Endodermal cell (in vitro differentiated cells): ENCODE measurements around the gene DNMT3A. TPM values are rescaled to one million over a fixed set of nuclear protein-coding genes. Genes with fewer than 3 reads are reported as not detected.
A peak's percentile ranks its signal among the peaks of the same experiment; 100 is the strongest.

Experiments
- DNase-seq: peaks from one replicate; pipeline ENCODE4 v3.0.0-alpha.2; 2017
- H3K27ac ChIP-seq: 2 replicates; pipeline ENCODE4 v1.5.1; 2013; ENCODE audit warnings: mild to moderate bottlenecking, low read depth, low read length, moderate library complexity
- H3K27me3 ChIP-seq: 2 replicates; pipeline ENCODE4 v1.6.1; 2013; ENCODE audit warnings: mild to moderate bottlenecking, low read length, moderate library complexity; ENCODE audit not compliant: insufficient read depth, control insufficient read depth, poor library complexity, severe bottlenecking
- H3K36me3 ChIP-seq: 2 replicates; pipeline ENCODE4 v1.7.0; 2013; ENCODE audit warnings: mild to moderate bottlenecking, low read length, moderate library complexity; ENCODE audit not compliant: control insufficient read depth, insufficient read depth
- H3K4me1 ChIP-seq: one replicate; pipeline ENCODE4 v1.7.0; 2013; ENCODE audit warnings: low read length; ENCODE audit not compliant: control insufficient read depth, insufficient read depth
- H3K4me3 ChIP-seq: 2 replicates; pipeline ENCODE4 v1.5.1; 2013; ENCODE audit warnings: mild to moderate bottlenecking, low read length, moderate library complexity
- H3K9ac ChIP-seq: 2 replicates; pipeline ENCODE4 v1.6.1; 2013; ENCODE audit warnings: mild to moderate bottlenecking, low read length, moderate library complexity; ENCODE audit not compliant: poor library complexity, severe bottlenecking; ENCODE audit errors: extremely low read depth
- H3K9me3 ChIP-seq: 2 replicates; pipeline ENCODE4 v1.6.1; 2013; ENCODE audit warnings: mild to moderate bottlenecking, low read length, moderate library complexity; ENCODE audit not compliant: control insufficient read depth
- H3K27ac Mint-ChIP-seq: 2 replicates; pipeline ENCODE4 v1.8.0; 2020; ENCODE audit warnings: mixed read lengths
- H3K27me3 Mint-ChIP-seq: 2 replicates; pipeline ENCODE4 v1.8.0; 2021; ENCODE audit warnings: mild to moderate bottlenecking, mixed read lengths; ENCODE audit not compliant: insufficient read depth
- H3K36me3 Mint-ChIP-seq: 2 replicates; pipeline ENCODE4 v1.8.0; 2020; ENCODE audit warnings: low read depth, mixed read lengths
- H3K4me1 Mint-ChIP-seq: 2 replicates; pipeline ENCODE4 v1.8.0; 2020; ENCODE audit warnings: mixed read lengths
- H3K4me3 Mint-ChIP-seq: 2 replicates; pipeline ENCODE4 v1.8.0; 2020; ENCODE audit warnings: mild to moderate bottlenecking, moderate library complexity, mixed read lengths
- H3K9me3 Mint-ChIP-seq: 2 replicates; pipeline ENCODE4 v1.8.0; 2020; ENCODE audit warnings: mild to moderate bottlenecking, mixed read lengths
- CTCF ChIP-seq: fragments of 200-600 bp; sonication (generic); conservative IDR thresholded peaks from 2 replicates; pipeline ENCODE4 v1.5.0; 2021; ENCODE audit warnings: antibody characterized with exemption, mild to moderate bottlenecking
- WGBS, 2 experiments: methylation state at CpG; one replicate each; pipeline versions ENCODE4 v1.1.5 to v1.1.7; 2013; ENCODE audit warnings: missing lambda C conversion rate in 2 of 2, mixed read lengths in 1 of 2; ENCODE audit not compliant: insufficient coverage in 1 of 2, insufficient read length in 1 of 2; 5-methylcytosine and 5-hydroxymethylcytosine counted together
- total RNA-seq, 2 donors: library from RNA; stranded (reverse); fragmentation: NEBNext Ultra II Directional in 1 of 2; extraction: Animal tissue kit (Norgen Biotek cat#: 25700) in 1 of 2; gene quantifications; 2 replicates in 1 of 2; 3 replicates in 1 of 2; pipeline ENCODE4 v1.2.1, GENCODE V29; 2021

DNMT3A gene
- total RNA-seq, 2 donors from 2014 or later: 124 to 139 TPM

GRCh38 chr2:25377822-25378421, 36.2 kb upstream of the DNMT3A start:
- H3K27ac ChIP-seq: no peak overlapping the region
- peaks cover 6% of the 10 kb centered on the region for H3K4me1 ChIP-seq
- Mint-ChIP-seq H3K4me1 (peaks cover 10% of the 10 kb centered on the region), H3K27ac (no peak overlapping the region), H3K27me3 (peaks cover 22% of the 10 kb centered on the region), H3K4me3 (no peak overlapping the region), H3K36me3 (peaks cover 8% of the 10 kb centered on the region), H3K9me3 (peaks cover 14% of the 10 kb centered on the region)
- H3K27me3 ChIP-seq: no peaks in the 10 kb centered on the region
- H3K9ac ChIP-seq: no peak overlapping the region
- no peaks in the 10 kb centered on the region for H3K9me3 ChIP-seq
- H3K36me3 ChIP-seq: no peaks in the 10 kb centered on the region
- WGBS, 2 experiments: 94 to 96% methylated on average over 19 to 22 of the region's 22 CpGs
- peak; percentile 45 for DNase-seq
- no peak for TF ChIP-seq CTCF
- no peak overlapping the region for H3K4me3 ChIP-seq

GRCh38 chr2:25376750-25377621, 35.3 kb upstream of the DNMT3A start:
- H3K9me3 ChIP-seq: no peaks in the 10 kb centered on the region
- Mint-ChIP-seq H3K27me3 (peaks cover 25% of the 10 kb centered on the region), H3K9me3 (peaks cover 14% of the 10 kb centered on the region), H3K36me3 (peaks cover 8% of the 10 kb centered on the region), H3K4me3 (peak overlapping the region; percentile 40), H3K27ac (peak overlapping the region; percentile 76), H3K4me1 (peaks cover 17% of the 10 kb centered on the region)
- H3K4me1 ChIP-seq: peaks cover 6% of the 10 kb centered on the region
- no peaks in the 10 kb centered on the region for H3K27me3 ChIP-seq
- 6 to 21% methylated on average over 22 to 52 of the region's 52 CpGs for WGBS, 2 experiments
- H3K4me3 ChIP-seq: peak overlapping the region; percentile 66
- no peaks in the 10 kb centered on the region for H3K36me3 ChIP-seq
- no peak overlapping the region for H3K9ac ChIP-seq
- TF ChIP-seq CTCF: peak; percentile 100
- peak; percentile 97 for DNase-seq
- no peak overlapping the region for H3K27ac ChIP-seq

- peaks cover 23% of the 10 kb centered on the region for H3K4me1 Mint-ChIP-seq
- Histone ChIP-seq H3K27me3 (no peaks in the 10 kb centered on the region), H3K9ac (no peak overlapping the region), H3K27ac (no peak overlapping the region), H3K4me3 (no peak overlapping the region), H3K36me3 (no peaks in the 10 kb centered on the region), H3K4me1 (peaks cover 6% of the 10 kb centered on the region), H3K9me3 (no peaks in the 10 kb centered on the region)
- no peak for DNase-seq
- no peak for TF ChIP-seq CTCF
- WGBS, 2 experiments: 88 to 89% methylated on average over 14 to 16 of the region's 16 CpGs
- H3K27ac Mint-ChIP-seq: no peak overlapping the region
- peaks cover 8% of the 10 kb centered on the region for H3K36me3 Mint-ChIP-seq
- peaks cover 14% of the 10 kb centered on the region for H3K9me3 Mint-ChIP-seq
- no peak overlapping the region for H3K4me3 Mint-ChIP-seq
- H3K27me3 Mint-ChIP-seq: peaks cover 25% of the 10 kb centered on the region
Measured at GRCh38 chr2:25375989-25376545, 34.3 kb upstream of the DNMT3A start.
